ENCODE results near the gene ASIC2. TPM values are rescaled to one million over a fixed set of nuclear protein-coding genes. Genes with fewer than 3 reads are reported as not detected.

Gene ASIC2
- total and polyA plus RNA-seq, 2 donors (not counting 1 experiment from before 2014, with no cell fraction given) = not detected

GRCh38 chr17:32995416-32996045 lies 297.6 kb downstream of the ASIC2 start:
- H3K79me2 ChIP-seq (ENCODE audit: control insufficient read depth, insufficient read depth, low read length) = no peaks in the 10 kb centered on the region
- ChIA-PET POLR2A (no interaction called here), CTCF (no interaction called here)
- no peak overlapping the region for H3K27ac ChIP-seq (ENCODE audit: low read length in 2 of 2)
- TF ChIP-seq CTCF (IDR thresholded peaks at IDR 0.05) (no peak), EZH2 (IDR thresholded peaks at IDR 0.05; ENCODE audit: borderline replicate concordance, insufficient read depth, low read depth, low read length, poor library complexity, severe bottlenecking) (no peak)
- DNase-seq (no peak), ATAC-seq (ENCODE audit: low read depth) (no peak)
- peaks cover 4% of the 10 kb centered on the region for H3K4me1 Mint-ChIP-seq
- no peaks in the 10 kb centered on the region for H3K36me3 ChIP-seq (replicated peaks in 1 of 2; ENCODE audit: control extremely low read depth in 1 of 2, control insufficient read depth in 1 of 2, extremely low read depth in 1 of 2, insufficient read depth in 2 of 2, low read length in 1 of 2)
- H3K4me3 Mint-ChIP-seq = no peak overlapping the region
- peaks cover 5% of the 10 kb centered on the region in 2 donors for H3K4me1 ChIP-seq (ENCODE audit: control insufficient read depth in 2 of 2, insufficient read depth in 2 of 2, low read length in 2 of 2)
- H3K4me3 ChIP-seq (ENCODE audit: control extremely low read depth in 1 of 5, extremely low read depth in 1 of 5, insufficient read depth in 1 of 5, low read depth in 2 of 5, low read length in 4 of 5) = no peak overlapping the region
- H3K9ac ChIP-seq (ENCODE audit: low read length) = no peak overlapping the region
- no peak overlapping the region for H3K4me2 ChIP-seq (replicated peaks; ENCODE audit: low read depth, low read length, poor library complexity, severe bottlenecking)
- no peak overlapping the region for H3K27ac Mint-ChIP-seq
- no peak overlapping the region for H2AFZ ChIP-seq (ENCODE audit: insufficient read depth, low read depth, low read length, poor library complexity, severe bottlenecking)
- no peaks in the 10 kb centered on the region for H3K9me3 Mint-ChIP-seq (ENCODE audit: insufficient read depth)
- WGBS (ENCODE audit: insufficient coverage) = 91% methylated on average over 11 of the region's 14 CpGs
- H3K9me3 ChIP-seq (ENCODE audit: control extremely low read depth in 1 of 3, control insufficient read depth in 2 of 3, insufficient read depth in 1 of 3, low read length in 2 of 3) = no peaks in the 10 kb centered on the region
- H4K20me1 ChIP-seq (ENCODE audit: control insufficient read depth, insufficient read depth, low read length, poor library complexity, severe bottlenecking) = no peaks in the 10 kb centered on the region
- H3K27me3 Mint-ChIP-seq = peaks cover 33% of the 10 kb centered on the region
- intact Hi-C loops (cut with micrococcal nuclease) = no loop called here
- H3K27me3 ChIP-seq (replicated peaks in 1 of 4; ENCODE audit: control extremely low read depth in 1 of 4, control insufficient read depth in 3 of 4, insufficient read depth in 4 of 4, low read length in 3 of 4) = peaks cover 0 to 9% (median 1%) of the 10 kb centered on the region in 4 experiments

- Histone ChIP-seq H3K27ac (ENCODE audit: low read length in 2 of 2) (no peak overlapping the region), H3K4me3 (ENCODE audit: control extremely low read depth in 1 of 5, extremely low read depth in 1 of 5, insufficient read depth in 1 of 5, low read depth in 2 of 5, low read length in 4 of 5) (no peak overlapping the region), H3K9ac (ENCODE audit: low read length) (no peak overlapping the region), H3K79me2 (ENCODE audit: control insufficient read depth, insufficient read depth, low read length) (no peaks in the 10 kb centered on the region), H2AFZ (ENCODE audit: insufficient read depth, low read depth, low read length, poor library complexity, severe bottlenecking) (no peak overlapping the region), H3K36me3 (replicated peaks in 1 of 2; ENCODE audit: control extremely low read depth in 1 of 2, control insufficient read depth in 1 of 2, extremely low read depth in 1 of 2, insufficient read depth in 2 of 2, low read length in 1 of 2) (no peaks in the 10 kb centered on the region), H3K27me3 (replicated peaks in 1 of 4; ENCODE audit: control extremely low read depth in 1 of 4, control insufficient read depth in 3 of 4, insufficient read depth in 4 of 4, low read length in 3 of 4) (peaks cover 0 to 9% (median 1%) of the 10 kb centered on the region in 4 experiments), H3K9me3 (ENCODE audit: control extremely low read depth in 1 of 3, control insufficient read depth in 2 of 3, insufficient read depth in 1 of 3, low read length in 2 of 3) (peaks cover 0 to 5% (median 0%) of the 10 kb centered on the region in 3 donors), H3K4me2 (replicated peaks; ENCODE audit: low read depth, low read length, poor library complexity, severe bottlenecking) (no peak overlapping the region), H4K20me1 (ENCODE audit: control insufficient read depth, insufficient read depth, low read length, poor library complexity, severe bottlenecking) (no peaks in the 10 kb centered on the region), H3K4me1 (ENCODE audit: control insufficient read depth in 2 of 2, insufficient read depth in 2 of 2, low read length in 2 of 2) (peaks cover 5% of the 10 kb centered on the region in 2 donors)
- no peak overlapping the region for H3K27ac Mint-ChIP-seq
- no peak overlapping the region for H3K4me3 Mint-ChIP-seq
- intact Hi-C loops (cut with micrococcal nuclease) = no loop called here
- DNase-seq = no peak
- H3K9me3 Mint-ChIP-seq (ENCODE audit: insufficient read depth) = no peaks in the 10 kb centered on the region
- peaks cover 25% of the 10 kb centered on the region for H3K27me3 Mint-ChIP-seq
- ChIA-PET POLR2A (no interaction called here), CTCF (no interaction called here)
- peaks cover 4% of the 10 kb centered on the region for H3K4me1 Mint-ChIP-seq
- no peak for ATAC-seq (ENCODE audit: low read depth)
- 20% methylated on average over 5 of the region's 9 CpGs for WGBS (ENCODE audit: insufficient coverage)
- TF ChIP-seq EZH2 (IDR thresholded peaks at IDR 0.05; ENCODE audit: borderline replicate concordance, insufficient read depth, low read depth, low read length, poor library complexity, severe bottlenecking) (no peak), CTCF (IDR thresholded peaks at IDR 0.05) (no peak)
Measured at GRCh38 chr17:32993977-32994376, 299.1 kb downstream of the ASIC2 start.
